Measurements from ENCODE around the gene FIGNL2.
"Not testable (repeated sequence)": the region's sequence is repeated elsewhere in the genome, so short reads cannot be mapped to it uniquely, and the experiment has no call there.

The FIGNL2 gene

DNA sequence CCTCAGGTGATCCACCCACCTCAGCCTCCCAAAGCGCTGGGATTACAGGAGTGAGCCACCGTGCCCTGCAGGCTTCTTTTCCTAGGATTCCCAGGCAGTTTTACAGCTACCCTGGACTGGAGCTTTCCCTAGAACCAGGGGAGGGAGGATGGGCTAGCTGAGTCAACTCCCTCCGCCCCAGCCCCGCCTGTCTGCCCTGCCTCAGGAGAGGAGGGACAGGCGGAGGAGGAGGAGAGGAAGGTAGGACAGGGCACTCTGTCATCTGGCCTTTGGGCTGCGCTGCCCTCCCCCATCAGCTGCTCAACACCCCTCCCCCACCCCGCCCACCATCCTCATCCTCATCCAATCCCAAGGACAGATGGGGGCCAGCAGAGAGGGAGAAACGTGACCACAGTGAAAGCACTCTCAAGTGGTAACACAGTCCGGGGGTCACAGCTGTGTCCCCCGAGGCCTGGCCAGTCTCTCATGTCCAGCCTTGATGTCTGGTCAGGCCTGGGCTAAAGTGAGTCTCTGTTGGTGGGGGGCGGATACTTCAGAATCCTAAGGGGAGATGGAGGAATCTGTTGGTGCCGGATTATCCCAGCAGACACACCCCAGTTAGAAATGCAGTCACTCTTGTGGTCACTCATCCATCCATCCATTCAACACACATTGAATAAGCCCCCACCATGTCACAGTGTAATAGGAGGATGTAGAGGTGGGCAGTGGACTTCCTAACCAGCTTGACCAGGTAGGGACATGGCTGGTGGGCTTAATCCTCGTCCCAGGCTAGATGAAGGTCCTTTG, 12.3 kb downstream of the FIGNL2 start:
- TF ChIP-seq, protein P1, sequence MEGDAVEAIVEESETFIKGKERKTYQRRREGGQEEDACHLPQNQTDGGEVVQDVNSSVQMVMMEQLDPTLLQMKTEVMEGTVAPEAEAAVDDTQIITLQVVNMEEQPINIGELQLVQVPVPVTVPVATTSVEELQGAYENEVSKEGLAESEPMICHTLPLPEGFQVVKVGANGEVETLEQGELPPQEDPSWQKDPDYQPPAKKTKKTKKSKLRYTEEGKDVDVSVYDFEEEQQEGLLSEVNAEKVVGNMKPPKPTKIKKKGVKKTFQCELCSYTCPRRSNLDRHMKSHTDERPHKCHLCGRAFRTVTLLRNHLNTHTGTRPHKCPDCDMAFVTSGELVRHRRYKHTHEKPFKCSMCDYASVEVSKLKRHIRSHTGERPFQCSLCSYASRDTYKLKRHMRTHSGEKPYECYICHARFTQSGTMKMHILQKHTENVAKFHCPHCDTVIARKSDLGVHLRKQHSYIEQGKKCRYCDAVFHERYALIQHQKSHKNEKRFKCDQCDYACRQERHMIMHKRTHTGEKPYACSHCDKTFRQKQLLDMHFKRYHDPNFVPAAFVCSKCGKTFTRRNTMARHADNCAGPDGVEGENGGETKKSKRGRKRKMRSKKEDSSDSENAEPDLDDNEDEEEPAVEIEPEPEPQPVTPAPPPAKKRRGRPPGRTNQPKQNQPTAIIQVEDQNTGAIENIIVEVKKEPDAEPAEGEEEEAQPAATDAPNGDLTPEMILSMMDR (IDR thresholded peaks at IDR 0.05; ENCODE audit: low read depth, low read length, missing control alignments), result no peak
- DNase-seq (ENCODE audit: low read depth), result no peak
- no peak overlapping the region for H3K4me3 ChIP-seq (ENCODE audit: low read depth, low read length)

DNA sequence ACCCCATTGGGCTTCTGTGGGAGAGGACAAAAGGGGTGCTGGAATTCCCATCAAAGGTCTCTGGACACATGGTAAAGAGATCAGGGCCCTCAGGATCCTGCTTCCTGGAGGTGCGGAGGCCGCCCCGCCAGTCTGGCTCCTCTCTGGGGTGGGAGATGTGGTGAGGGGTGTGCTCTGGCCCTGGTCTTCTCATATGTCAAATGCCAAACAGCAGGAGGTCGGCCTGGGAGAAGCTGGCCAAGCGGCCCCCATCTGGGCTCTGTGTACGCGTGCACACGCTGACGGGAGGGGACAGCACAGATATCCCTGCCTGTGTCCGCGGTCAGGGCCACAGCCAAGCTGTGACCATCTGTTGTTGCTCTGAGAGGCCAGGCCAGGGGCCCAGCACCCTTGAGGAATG, 14.1 kb downstream of the FIGNL2 start:
- TF ChIP-seq, protein P1 (IDR thresholded peaks at IDR 0.05; ENCODE audit: low read depth, low read length, missing control alignments), result no peak
- H3K4me3 ChIP-seq (ENCODE audit: low read depth, low read length), result no peak overlapping the region
- no peak for DNase-seq (ENCODE audit: low read depth)

DNA sequence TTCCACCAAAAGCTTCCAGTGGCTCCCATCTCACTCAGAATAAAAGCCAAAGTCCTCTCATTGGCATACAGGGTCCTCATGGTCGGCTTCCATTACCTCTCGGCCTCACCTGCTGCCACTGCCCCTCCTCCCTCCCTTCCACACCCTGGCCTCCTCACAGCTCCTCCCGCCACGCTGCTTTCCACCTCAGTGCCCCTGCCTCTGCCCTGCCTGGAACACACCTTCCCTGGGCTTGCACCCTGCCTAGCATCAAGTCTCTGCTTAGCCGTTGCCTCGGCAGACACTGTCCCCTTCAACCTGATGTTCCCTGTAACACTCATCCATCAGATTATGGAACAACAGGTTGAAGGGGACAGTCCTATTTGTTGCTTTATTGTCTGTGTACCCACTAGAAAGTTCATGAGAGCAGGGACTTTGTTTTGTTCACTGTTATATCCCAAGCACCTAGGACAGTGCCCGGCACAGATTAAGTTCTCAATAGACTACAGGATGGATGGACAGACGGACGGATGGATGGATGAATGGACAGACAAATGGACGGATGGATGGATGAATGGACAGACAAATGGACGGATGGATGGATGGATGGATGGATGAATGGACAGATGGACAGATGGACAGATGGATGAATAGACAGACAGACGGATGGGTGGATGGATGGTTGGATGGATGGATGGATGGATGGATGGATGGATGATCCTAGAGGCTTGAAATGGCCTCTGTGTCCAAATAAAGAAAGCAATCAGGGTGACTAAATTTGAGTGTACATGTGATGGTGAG, 14.9 kb downstream of the FIGNL2 start:
- no peak overlapping the region for H3K4me3 ChIP-seq (ENCODE audit: low read depth, low read length)
- no peak for DNase-seq (ENCODE audit: low read depth)
- TF ChIP-seq, protein P1 (IDR thresholded peaks at IDR 0.05; ENCODE audit: low read depth, low read length, missing control alignments), result no peak

DNA sequence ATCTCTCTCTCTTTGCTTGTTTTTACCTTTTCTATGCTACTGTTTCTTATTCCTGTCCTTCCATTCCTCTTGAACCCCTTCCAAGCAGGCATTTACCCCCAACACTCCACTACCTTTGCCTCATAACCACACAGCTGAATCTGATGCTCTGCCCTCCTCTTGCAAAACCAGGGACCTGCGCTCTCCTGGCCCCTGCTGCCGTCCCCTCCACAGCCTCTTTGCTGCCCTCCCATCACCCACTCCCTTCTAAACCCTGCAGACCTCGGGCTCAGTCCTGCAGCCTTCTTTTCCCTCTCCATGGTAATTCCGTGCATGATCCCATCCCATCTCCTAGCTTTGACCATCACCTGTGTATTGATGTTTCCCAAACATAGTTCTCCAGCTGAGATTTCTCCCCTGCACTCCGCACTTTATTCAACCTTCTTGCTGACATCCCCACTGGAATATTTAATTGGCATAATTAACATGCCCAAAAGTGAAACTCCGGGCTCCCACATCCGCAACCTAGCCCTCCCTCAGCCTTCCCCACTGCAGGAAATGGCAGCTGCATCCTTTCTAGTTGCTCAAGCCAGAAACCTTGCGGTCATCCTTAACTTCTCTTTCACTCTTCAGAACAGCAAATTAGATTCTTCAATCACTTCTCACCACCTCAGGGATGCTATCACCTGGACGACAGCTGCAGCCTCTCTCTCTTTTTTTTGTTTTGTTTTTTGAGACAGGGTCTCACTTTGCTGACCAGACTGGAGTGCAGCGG, 16.0 kb downstream of the FIGNL2 start:
- no peak overlapping the region for H3K4me3 ChIP-seq (ENCODE audit: low read depth, low read length)
- TF ChIP-seq, protein P1 (IDR thresholded peaks at IDR 0.05; ENCODE audit: low read depth, low read length, missing control alignments), result no peak
- no peak for DNase-seq (ENCODE audit: low read depth)

DNA sequence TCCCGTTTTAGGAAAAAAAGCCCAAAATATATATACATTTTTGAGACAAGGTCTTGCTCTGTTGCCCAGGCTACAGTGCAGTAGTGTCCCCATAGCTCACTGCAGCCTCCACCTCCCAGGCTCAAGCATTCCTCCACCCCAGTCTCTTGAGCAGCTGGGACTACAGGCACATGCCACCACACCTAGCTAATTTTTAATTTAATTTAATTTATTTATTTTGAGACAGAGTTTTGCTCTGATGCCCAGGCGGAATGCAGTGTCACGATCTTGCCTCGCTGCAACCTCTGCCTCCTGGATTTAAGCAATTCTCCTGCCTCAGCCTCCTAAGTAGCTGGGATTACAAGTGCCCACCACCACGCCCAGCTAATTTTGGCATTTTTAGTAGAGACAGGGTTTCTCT, 16.7 kb downstream of the FIGNL2 start:
- not testable (repeated sequence) for DNase-seq (ENCODE audit: low read depth); H3K4me3 ChIP-seq (ENCODE audit: low read depth, low read length)

DNA sequence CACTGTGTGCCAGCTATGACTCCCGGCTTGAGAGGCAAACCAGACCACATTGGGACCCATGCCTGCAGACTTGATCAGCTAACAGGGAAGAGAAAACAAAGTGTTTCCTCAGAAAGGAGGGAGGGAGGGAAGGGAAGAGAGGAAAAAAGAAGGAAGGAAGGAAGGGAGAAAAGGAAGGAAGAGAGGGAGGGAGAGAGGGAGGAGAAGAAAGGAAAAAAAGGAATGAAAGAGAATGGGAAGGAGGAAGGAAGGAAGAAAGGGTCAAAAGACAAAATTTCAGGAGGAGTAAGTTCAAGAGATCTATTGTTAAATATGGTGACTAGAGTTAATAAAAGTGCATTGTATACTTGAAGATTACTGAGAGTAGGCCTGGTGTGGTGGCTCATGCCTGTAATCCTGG, 18.9 kb downstream of the FIGNL2 start:
- TF ChIP-seq, protein P1 (IDR thresholded peaks at IDR 0.05; ENCODE audit: low read depth, low read length, missing control alignments), result no peak
- DNase-seq (ENCODE audit: low read depth), result no peak

DNA sequence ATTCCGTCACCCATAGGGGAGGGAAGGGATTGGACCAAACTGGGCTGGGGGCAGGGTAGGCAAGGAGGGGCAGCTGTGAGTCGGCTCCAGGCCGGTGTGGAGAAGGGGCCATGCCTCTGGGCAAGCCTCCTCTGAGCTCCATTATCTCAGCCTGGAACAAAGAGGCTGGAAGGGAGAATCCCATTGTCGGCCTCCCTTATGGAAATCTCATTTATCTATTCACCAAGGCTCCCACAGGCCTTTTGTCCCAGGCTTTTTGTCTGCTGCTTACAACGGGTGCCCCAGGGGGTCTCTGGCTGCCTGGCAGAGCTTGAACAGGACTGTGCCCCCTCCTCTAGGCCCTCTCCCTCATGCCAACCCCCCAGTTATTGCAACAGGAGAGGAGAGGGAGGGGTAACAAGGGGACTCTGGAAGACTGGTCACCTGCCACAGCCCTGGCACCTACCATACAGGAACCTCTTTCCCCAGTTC, 19.5 kb downstream of the FIGNL2 start:
- DNase-seq (ENCODE audit: low read depth), result no peak
- TF ChIP-seq, protein P1 (IDR thresholded peaks at IDR 0.05; ENCODE audit: low read depth, low read length, missing control alignments), result no peak
- no peak overlapping the region for H3K4me3 ChIP-seq (ENCODE audit: low read depth, low read length)

More for the DNA sequence above, 18.9 kb downstream of the FIGNL2 start:
- H3K4me3 ChIP-seq (ENCODE audit: low read depth, low read length), result no peak overlapping the region

All from GM12864 (cell line).